HCT116 (cell line): ENCODE data around the gene PRM1. TPM values are rescaled to one million over a fixed set of nuclear protein-coding genes. Genes with fewer than 3 reads are reported as not detected.

Experiments
- ATAC-seq: fragments of 200-7000 bp; cut with Tn5 transposase; 2 replicates; pipeline ENCODE4 v1.9.1; 2020; ENCODE audit warnings: mild to moderate bottlenecking, moderate library complexity
- BruUV-seq: library from RNA; stranded (reverse); fragments of 400-500 nt; replicated peaks from 2 replicates; lab custom pipeline; 2021; lab: Mats Ljungman, UMichigan
- CTCF ChIA-PET: fragments of 300-600 bp; sonication (Branson Sonifier 250); formaldehyde crosslinking; loops from one replicate; lab custom pipeline; 2021; ENCODE audit warnings: antibody characterized with exemption; lab: Charles Lee
- POLR2A ChIA-PET: fragments of 300-600, 350-600 bp; sonication (Branson Sonifier 250); formaldehyde crosslinking; loops from one replicate; lab custom pipeline; 2021; ENCODE audit warnings: antibody characterized with exemption; lab: Charles Lee
- RAD21 ChIA-PET, 2 experiments: fragments of 300-600 bp; sonication (Branson Sonifier 250); formaldehyde crosslinking; loops; one replicate each; lab custom pipeline; 2023; ENCODE audit warnings: low total read pairs in 2 of 2; ENCODE audit not compliant: uncharacterized antibody in 2 of 2, unreplicated experiment in 2 of 2, low non-redundant PET in 1 of 2; lab: Charles Lee
- DNase-seq: peaks from one replicate; pipeline ENCODE4 v3.0.0-alpha.2; 2010; ENCODE audit warnings: low read depth, low spot score
- H2AFZ ChIP-seq: fragments of 200-600 bp; shearing (Covaris generic), sonication (generic); 2 replicates; pipeline ENCODE4 v1.6.1; 2017; ENCODE audit warnings: low read depth, mixed run types, mixed read lengths, antibody characterized with exemption, low read length; ENCODE audit not compliant: poor library complexity, severe bottlenecking
- H3K27ac ChIP-seq: 2 replicates; pipeline ENCODE4 v1.5.1; 2012; ENCODE audit warnings: low read depth, low read length
- H3K27me3 ChIP-seq: fragments of 200-600 bp; sonication (generic); 2 replicates; pipeline ENCODE4 v1.6.1; 2016; ENCODE audit warnings: mixed run types, low read length, mixed read lengths; ENCODE audit not compliant: insufficient read depth
- H3K36me3 ChIP-seq, 2 experiments: fragments of 200-500 bp in 1 of 2; fragments of 200-600 bp in 1 of 2; sonication (Bioruptor generic) in 1 of 2; sonication (generic) in 1 of 2; 2 replicates each; pipeline versions ENCODE4 v1.5.1 to v1.6.1; 2014 to 2016; ENCODE audit warnings: low read length in 2 of 2, inconsistent platforms in 1 of 2, mixed read lengths in 1 of 2, mixed run types in 1 of 2; ENCODE audit not compliant: insufficient read depth in 2 of 2, control insufficient read depth in 1 of 2
- H3K4me1 ChIP-seq, 2 experiments: fragments of 200-600 bp in 1 of 2; sonication (generic) in 1 of 2; 2 replicates each; pipeline versions ENCODE4 v1.5.1 to v1.6.1; 2012 to 2017; ENCODE audit warnings: low read length in 2 of 2, inconsistent platforms in 1 of 2, mild to moderate bottlenecking in 1 of 2, mixed read lengths in 1 of 2, mixed run types in 1 of 2, moderate library complexity in 1 of 2; ENCODE audit not compliant: insufficient read depth in 2 of 2, control insufficient read depth in 1 of 2
- H3K4me2 ChIP-seq: fragments of 200-600 bp; sonication (generic); 2 replicates; pipeline ENCODE4 v1.6.1; 2017; ENCODE audit warnings: mixed run types, low read length, mixed read lengths
- H3K4me3 ChIP-seq, 2 experiments: fragments of 200-600 bp in 1 of 2; sonication (generic) in 1 of 2; replicated peaks in 1 of 2; 2 replicates each; pipeline ENCODE4 v1.5.1; 2011 to 2016; ENCODE audit warnings: low read length in 2 of 2, control low read depth in 1 of 2, low read depth in 1 of 2, mild to moderate bottlenecking in 1 of 2, mixed read lengths in 1 of 2, mixed run types in 1 of 2
- H3K79me2 ChIP-seq: fragments of 200-600 bp; sonication (generic); 2 replicates; pipeline ENCODE4 v1.6.1; 2017; ENCODE audit warnings: mild to moderate bottlenecking, mixed run types, low read length, moderate library complexity, mixed read lengths; ENCODE audit not compliant: insufficient read depth
- H3K9ac ChIP-seq: fragments of 200-600 bp; sonication (generic); 2 replicates; pipeline ENCODE4 v1.6.1; 2016; ENCODE audit warnings: low read length, mixed read lengths
- H3K9me2 ChIP-seq: fragments of 200-600 bp; sonication (generic), shearing (Covaris generic); 2 replicates; pipeline ENCODE4 v1.6.1; 2017; ENCODE audit warnings: mixed run types, mild to moderate bottlenecking, moderate library complexity; ENCODE audit not compliant: insufficient read depth
- H3K9me3 ChIP-seq, 2 experiments: fragments of 200-500 bp in 1 of 2; fragments of 200-600 bp in 1 of 2; sonication (Bioruptor generic) in 1 of 2; sonication (generic) in 1 of 2; 2 replicates each; pipeline ENCODE4 v1.6.1; 2014 to 2017; ENCODE audit warnings: low read length in 2 of 2, mixed read lengths in 2 of 2, inconsistent platforms in 1 of 2, low read depth in 1 of 2, mild to moderate bottlenecking in 1 of 2, mixed run types in 1 of 2, moderate library complexity in 1 of 2; ENCODE audit not compliant: control insufficient read depth in 1 of 2, insufficient read depth in 1 of 2
- H4K20me1 ChIP-seq: fragments of 200-600 bp; sonication (generic), shearing (Covaris generic); 2 replicates; pipeline ENCODE4 v1.6.1; 2017; ENCODE audit warnings: mixed run types, mild to moderate bottlenecking, moderate library complexity; ENCODE audit not compliant: insufficient read depth
- EGR1 ChIP-seq: IDR thresholded peaks from 2 replicates; pipeline ENCODE4 v1.6.1; 2012; ENCODE audit warnings: low read depth
- ELF1 ChIP-seq: IDR thresholded peaks from 2 replicates; pipeline ENCODE4 v1.6.1; 2012; ENCODE audit warnings: low read depth, borderline replicate concordance
- MAX ChIP-seq: IDR thresholded peaks from 2 replicates; pipeline ENCODE4 v1.6.1; 2012
- TCF7L2 ChIP-seq: IDR thresholded peaks from 2 replicates; pipeline ENCODE4 v1.7.0; 2011; ENCODE audit warnings: borderline replicate concordance, inconsistent platforms; ENCODE audit not compliant: insufficient read depth, insufficient read length; ENCODE audit errors: extremely low read depth
- intact Hi-C: fragments of 100-400 bp; cut with micrococcal nuclease; formaldehyde crosslinking; loops from 2 replicates; pipeline ENCODE4 v1.10.0; 2022
- total RNA-seq: library from RNA; stranded (reverse); gene quantifications from one replicate; pipeline ENCODE4 v1.2.1, GENCODE V29; 2021; ENCODE audit not compliant: unreplicated experiment
- TF ChIP-seq, protein P1 (sequence below): IDR thresholded peaks from 2 replicates; pipeline ENCODE4 v1.6.1; 2012
- TF ChIP-seq, protein P2 (sequence below), 3 experiments: fragments of 200-600 bp in 1 of 3; sonication (generic) in 1 of 3; IDR thresholded peaks in 2 of 3; conservative IDR thresholded peaks in 1 of 3; 2 replicates each; pipeline ENCODE4 v1.5.1; 2012 to 2017; ENCODE audit warnings: low read depth in 2 of 3, low read length in 2 of 3, antibody characterized with exemption in 1 of 3, borderline replicate concordance in 1 of 3, control low read depth in 1 of 3, mild to moderate bottlenecking in 1 of 3, mixed read lengths in 1 of 3, mixed run types in 1 of 3, moderate library complexity in 1 of 3; ENCODE audit not compliant: insufficient read depth in 1 of 3

Gene PRM1
- total RNA-seq, 1 experiment from 2014 or later = not detected

DNA sequence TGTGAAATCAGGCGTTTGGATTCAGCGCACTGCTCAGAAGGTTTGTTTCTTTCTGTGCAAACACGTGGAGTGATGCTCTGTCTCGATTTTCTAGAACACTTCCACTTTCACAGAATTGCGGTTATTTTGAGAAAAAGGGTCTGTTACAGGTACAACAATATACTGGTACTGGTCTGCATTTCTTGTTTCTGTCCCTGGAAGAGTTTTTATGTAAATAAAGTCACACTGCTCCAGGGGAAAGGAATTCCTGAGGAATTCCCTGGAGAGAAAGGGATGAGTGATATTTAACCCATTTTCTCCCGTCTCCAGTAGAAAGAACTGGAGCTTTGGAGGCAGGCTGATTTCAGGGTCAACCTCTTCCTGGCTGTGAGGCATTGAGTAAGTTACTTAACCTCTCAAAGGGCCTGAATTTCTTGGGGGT, 48.0 kb upstream of the PRM1 start:
- POLR2A ChIA-PET = no interaction called here
- no TSS peak for BruUV-seq
- TF ChIP-seq MAX (peak; percentile 22), TCF7L2 (no peak), ELF1 (no peak), EGR1 (no peak)
- TF ChIP-seq, protein P1, sequence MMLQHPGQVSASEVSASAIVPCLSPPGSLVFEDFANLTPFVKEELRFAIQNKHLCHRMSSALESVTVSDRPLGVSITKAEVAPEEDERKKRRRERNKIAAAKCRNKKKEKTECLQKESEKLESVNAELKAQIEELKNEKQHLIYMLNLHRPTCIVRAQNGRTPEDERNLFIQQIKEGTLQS = no peak
- TF ChIP-seq, protein P2, sequence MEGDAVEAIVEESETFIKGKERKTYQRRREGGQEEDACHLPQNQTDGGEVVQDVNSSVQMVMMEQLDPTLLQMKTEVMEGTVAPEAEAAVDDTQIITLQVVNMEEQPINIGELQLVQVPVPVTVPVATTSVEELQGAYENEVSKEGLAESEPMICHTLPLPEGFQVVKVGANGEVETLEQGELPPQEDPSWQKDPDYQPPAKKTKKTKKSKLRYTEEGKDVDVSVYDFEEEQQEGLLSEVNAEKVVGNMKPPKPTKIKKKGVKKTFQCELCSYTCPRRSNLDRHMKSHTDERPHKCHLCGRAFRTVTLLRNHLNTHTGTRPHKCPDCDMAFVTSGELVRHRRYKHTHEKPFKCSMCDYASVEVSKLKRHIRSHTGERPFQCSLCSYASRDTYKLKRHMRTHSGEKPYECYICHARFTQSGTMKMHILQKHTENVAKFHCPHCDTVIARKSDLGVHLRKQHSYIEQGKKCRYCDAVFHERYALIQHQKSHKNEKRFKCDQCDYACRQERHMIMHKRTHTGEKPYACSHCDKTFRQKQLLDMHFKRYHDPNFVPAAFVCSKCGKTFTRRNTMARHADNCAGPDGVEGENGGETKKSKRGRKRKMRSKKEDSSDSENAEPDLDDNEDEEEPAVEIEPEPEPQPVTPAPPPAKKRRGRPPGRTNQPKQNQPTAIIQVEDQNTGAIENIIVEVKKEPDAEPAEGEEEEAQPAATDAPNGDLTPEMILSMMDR (IDR thresholded peaks at IDR 0.05 in 2 of 3, conservative IDR thresholded peaks at IDR 0.05 in 1 of 3; ENCODE audit: borderline replicate concordance in 1 of 3, insufficient read depth in 1 of 3, low read depth in 2 of 3, low read length in 2 of 3) = 0 out of 6 replicates have a peak, but pooled peaks of 1 of the 3 experiments have one; percentile 3
- TF ChIP-seq, all 23 proteins: peak for 2
- H2AFZ ChIP-seq = no peak overlapping the region
- peaks cover 19 to 27% of the 10 kb centered on the region in 2 experiments; a peak in 3 of 4 replicates for H3K4me1 ChIP-seq
- no peaks in the 10 kb centered on the region for H4K20me1 ChIP-seq
- peak overlapping the region; percentile 70 for H3K4me2 ChIP-seq
- intact Hi-C loops = no loop called here
- H3K9me2 ChIP-seq = no peaks in the 10 kb centered on the region
- no peaks in the 10 kb centered on the region for H3K36me3 ChIP-seq
- H3K27ac ChIP-seq = no peak overlapping the region
- ChIA-PET CTCF (interaction anchor here (1.0 kb wide), 1 partner anchor 365 kb away, joined by 3 read pairs; no protein-coding TSS in a partner anchor), RAD21 (no interaction called here)
- 0 out of 2 replicates have a peak, but pooled peaks have one; percentile 3 for ATAC-seq
- H3K9me3 ChIP-seq = no peaks in the 10 kb centered on the region
- no peak for DNase-seq
- H3K79me2 ChIP-seq = no peaks in the 10 kb centered on the region
- H3K27me3 ChIP-seq = no peaks in the 10 kb centered on the region
- H3K9ac ChIP-seq = no peak overlapping the region
- H3K4me3 ChIP-seq = peak overlapping the region; percentile 16 to 37; a peak in 3 of 4 replicates
